HCT116 (cell line): ENCODE data around the gene DHDH. TPM values are rescaled to one million over a fixed set of nuclear protein-coding genes. Genes with fewer than 3 reads are reported as not detected.
A peak's percentile ranks its signal among the peaks of the same experiment; 100 is the strongest.

Experiments
- ATAC-seq: fragments of 200-7000 bp; cut with Tn5 transposase; 2 replicates; pipeline ENCODE4 v1.9.1; 2020; ENCODE audit warnings: mild to moderate bottlenecking, moderate library complexity
- BruUV-seq: library from RNA; stranded (reverse); fragments of 400-500 nt; replicated peaks from 2 replicates; lab custom pipeline; 2021; lab: Mats Ljungman, UMichigan
- CTCF ChIA-PET: fragments of 300-600 bp; sonication (Branson Sonifier 250); formaldehyde crosslinking; loops from one replicate; lab custom pipeline; 2021; ENCODE audit warnings: antibody characterized with exemption; lab: Charles Lee
- POLR2A ChIA-PET: fragments of 300-600, 350-600 bp; sonication (Branson Sonifier 250); formaldehyde crosslinking; loops from one replicate; lab custom pipeline; 2021; ENCODE audit warnings: antibody characterized with exemption; lab: Charles Lee
- RAD21 ChIA-PET, 2 experiments: fragments of 300-600 bp; sonication (Branson Sonifier 250); formaldehyde crosslinking; loops; one replicate each; lab custom pipeline; 2023; ENCODE audit warnings: low total read pairs in 2 of 2; ENCODE audit not compliant: uncharacterized antibody in 2 of 2, unreplicated experiment in 2 of 2, low non-redundant PET in 1 of 2; lab: Charles Lee
- DNase-seq: peaks from one replicate; pipeline ENCODE4 v3.0.0-alpha.2; 2010; ENCODE audit warnings: low read depth, low spot score
- H2AFZ ChIP-seq: fragments of 200-600 bp; shearing (Covaris generic), sonication (generic); 2 replicates; pipeline ENCODE4 v1.6.1; 2017; ENCODE audit warnings: low read depth, mixed run types, mixed read lengths, antibody characterized with exemption, low read length; ENCODE audit not compliant: poor library complexity, severe bottlenecking
- H3K27ac ChIP-seq: 2 replicates; pipeline ENCODE4 v1.5.1; 2012; ENCODE audit warnings: low read depth, low read length
- H3K27me3 ChIP-seq: fragments of 200-600 bp; sonication (generic); 2 replicates; pipeline ENCODE4 v1.6.1; 2016; ENCODE audit warnings: mixed run types, low read length, mixed read lengths; ENCODE audit not compliant: insufficient read depth
- H3K36me3 ChIP-seq, 2 experiments: fragments of 200-500 bp in 1 of 2; fragments of 200-600 bp in 1 of 2; sonication (Bioruptor generic) in 1 of 2; sonication (generic) in 1 of 2; 2 replicates each; pipeline versions ENCODE4 v1.5.1 to v1.6.1; 2014 to 2016; ENCODE audit warnings: low read length in 2 of 2, inconsistent platforms in 1 of 2, mixed read lengths in 1 of 2, mixed run types in 1 of 2; ENCODE audit not compliant: insufficient read depth in 2 of 2, control insufficient read depth in 1 of 2
- H3K4me1 ChIP-seq, 2 experiments: fragments of 200-600 bp in 1 of 2; sonication (generic) in 1 of 2; 2 replicates each; pipeline versions ENCODE4 v1.5.1 to v1.6.1; 2012 to 2017; ENCODE audit warnings: low read length in 2 of 2, inconsistent platforms in 1 of 2, mild to moderate bottlenecking in 1 of 2, mixed read lengths in 1 of 2, mixed run types in 1 of 2, moderate library complexity in 1 of 2; ENCODE audit not compliant: insufficient read depth in 2 of 2, control insufficient read depth in 1 of 2
- H3K4me2 ChIP-seq: fragments of 200-600 bp; sonication (generic); 2 replicates; pipeline ENCODE4 v1.6.1; 2017; ENCODE audit warnings: mixed run types, low read length, mixed read lengths
- H3K4me3 ChIP-seq, 2 experiments: fragments of 200-600 bp in 1 of 2; sonication (generic) in 1 of 2; replicated peaks in 1 of 2; 2 replicates each; pipeline ENCODE4 v1.5.1; 2011 to 2016; ENCODE audit warnings: low read length in 2 of 2, control low read depth in 1 of 2, low read depth in 1 of 2, mild to moderate bottlenecking in 1 of 2, mixed read lengths in 1 of 2, mixed run types in 1 of 2
- H3K79me2 ChIP-seq: fragments of 200-600 bp; sonication (generic); 2 replicates; pipeline ENCODE4 v1.6.1; 2017; ENCODE audit warnings: mild to moderate bottlenecking, mixed run types, low read length, moderate library complexity, mixed read lengths; ENCODE audit not compliant: insufficient read depth
- H3K9ac ChIP-seq: fragments of 200-600 bp; sonication (generic); 2 replicates; pipeline ENCODE4 v1.6.1; 2016; ENCODE audit warnings: low read length, mixed read lengths
- H3K9me2 ChIP-seq: fragments of 200-600 bp; sonication (generic), shearing (Covaris generic); 2 replicates; pipeline ENCODE4 v1.6.1; 2017; ENCODE audit warnings: mixed run types, mild to moderate bottlenecking, moderate library complexity; ENCODE audit not compliant: insufficient read depth
- H3K9me3 ChIP-seq, 2 experiments: fragments of 200-500 bp in 1 of 2; fragments of 200-600 bp in 1 of 2; sonication (Bioruptor generic) in 1 of 2; sonication (generic) in 1 of 2; 2 replicates each; pipeline ENCODE4 v1.6.1; 2014 to 2017; ENCODE audit warnings: low read length in 2 of 2, mixed read lengths in 2 of 2, inconsistent platforms in 1 of 2, low read depth in 1 of 2, mild to moderate bottlenecking in 1 of 2, mixed run types in 1 of 2, moderate library complexity in 1 of 2; ENCODE audit not compliant: control insufficient read depth in 1 of 2, insufficient read depth in 1 of 2
- H4K20me1 ChIP-seq: fragments of 200-600 bp; sonication (generic), shearing (Covaris generic); 2 replicates; pipeline ENCODE4 v1.6.1; 2017; ENCODE audit warnings: mixed run types, mild to moderate bottlenecking, moderate library complexity; ENCODE audit not compliant: insufficient read depth
- ATF3 ChIP-seq: IDR thresholded peaks from 2 replicates; pipeline ENCODE4 v1.6.1; 2012
- CBX3 ChIP-seq: IDR thresholded peaks from 2 replicates; pipeline ENCODE4 v1.6.1; 2012; ENCODE audit warnings: low read depth
- CEBPB ChIP-seq: IDR thresholded peaks from 2 replicates; pipeline ENCODE4 v1.6.1; 2012; ENCODE audit warnings: low read depth
- EGR1 ChIP-seq: IDR thresholded peaks from 2 replicates; pipeline ENCODE4 v1.6.1; 2012; ENCODE audit warnings: low read depth
- EZH2 ChIP-seq: fragments of 200-600 bp; sonication (generic); IDR thresholded peaks from 2 replicates; pipeline ENCODE4 v1.6.1; 2017; ENCODE audit warnings: antibody characterized with exemption, mixed run types
- EZH2phosphoT487 ChIP-seq: fragments of 200-600 bp; IDR thresholded peaks from 2 replicates; pipeline ENCODE4 v1.6.1; 2018; ENCODE audit warnings: antibody characterized with exemption, borderline replicate concordance
- JUND ChIP-seq: IDR thresholded peaks from 2 replicates; pipeline ENCODE4 v1.6.1; 2012
- MAX ChIP-seq: IDR thresholded peaks from 2 replicates; pipeline ENCODE4 v1.6.1; 2012
- POLR2A ChIP-seq: IDR thresholded peaks from 2 replicates; pipeline ENCODE4 v1.7.0; 2011; ENCODE audit warnings: borderline replicate concordance; ENCODE audit not compliant: insufficient read depth, insufficient read length; ENCODE audit errors: extremely low read depth
- RAD21 ChIP-seq: IDR thresholded peaks from 2 replicates; pipeline ENCODE4 v1.6.1; 2012; ENCODE audit warnings: low read depth, mild to moderate bottlenecking
- SIN3A ChIP-seq: IDR thresholded peaks from 2 replicates; pipeline ENCODE4 v1.6.1; 2012; ENCODE audit warnings: low read depth
- SP1 ChIP-seq: IDR thresholded peaks from 2 replicates; pipeline ENCODE4 v1.6.1; 2012; ENCODE audit warnings: low read depth
- intact Hi-C: fragments of 100-400 bp; cut with micrococcal nuclease; formaldehyde crosslinking; loops from 2 replicates; pipeline ENCODE4 v1.10.0; 2022
- total RNA-seq: library from RNA; stranded (reverse); gene quantifications from one replicate; pipeline ENCODE4 v1.2.1, GENCODE V29; 2021; ENCODE audit not compliant: unreplicated experiment
- TF ChIP-seq, protein P1 (sequence below): IDR thresholded peaks from 2 replicates; pipeline ENCODE4 v1.6.1; 2012; ENCODE audit warnings: low read depth

The DHDH gene
- total RNA-seq, 1 experiment from 2014 or later = 8.6 TPM

- Histone ChIP-seq H3K4me1 (peaks cover 19 to 46% of the 10 kb centered on the region in 2 experiments), H3K79me2 (peaks cover 16% of the 10 kb centered on the region), H3K27me3 (no peaks in the 10 kb centered on the region), H3K9ac (no peak overlapping the region), H2AFZ (no peak overlapping the region), H3K4me3 (peak overlapping the region in 1 of 2 experiments; percentile 84; a peak in 1 of 4 replicates), H3K4me2 (peak overlapping the region; percentile 83; the same call in 1 of the 2 replicates), H4K20me1 (peaks cover 9% of the 10 kb centered on the region; the same call in 1 of the 2 replicates), H3K36me3 (peaks cover 3 to 26% of the 10 kb centered on the region in 2 experiments; a peak in 3 of 4 replicates), H3K9me2 (no peaks in the 10 kb centered on the region), H3K9me3 (no peaks in the 10 kb centered on the region), H3K27ac (peak overlapping the region; percentile 75)
- TF ChIP-seq SIN3A (0 out of 2 replicates have a peak, but pooled peaks have one; percentile 5), SP1 (no peak; the same call in 1 of the 2 replicates), POLR2A (no peak), JUND (peak; percentile 41; the same call in 1 of the 2 replicates), CEBPB (no peak), EZH2phosphoT487 (no peak), EZH2 (no peak), MAX (peak; percentile 53; the same call in 1 of the 2 replicates), RAD21 (no peak), CBX3 (peak; percentile 48; the same call in 1 of the 2 replicates), EGR1 (no peak), ATF3 (no peak)
- TF ChIP-seq, protein P1, sequence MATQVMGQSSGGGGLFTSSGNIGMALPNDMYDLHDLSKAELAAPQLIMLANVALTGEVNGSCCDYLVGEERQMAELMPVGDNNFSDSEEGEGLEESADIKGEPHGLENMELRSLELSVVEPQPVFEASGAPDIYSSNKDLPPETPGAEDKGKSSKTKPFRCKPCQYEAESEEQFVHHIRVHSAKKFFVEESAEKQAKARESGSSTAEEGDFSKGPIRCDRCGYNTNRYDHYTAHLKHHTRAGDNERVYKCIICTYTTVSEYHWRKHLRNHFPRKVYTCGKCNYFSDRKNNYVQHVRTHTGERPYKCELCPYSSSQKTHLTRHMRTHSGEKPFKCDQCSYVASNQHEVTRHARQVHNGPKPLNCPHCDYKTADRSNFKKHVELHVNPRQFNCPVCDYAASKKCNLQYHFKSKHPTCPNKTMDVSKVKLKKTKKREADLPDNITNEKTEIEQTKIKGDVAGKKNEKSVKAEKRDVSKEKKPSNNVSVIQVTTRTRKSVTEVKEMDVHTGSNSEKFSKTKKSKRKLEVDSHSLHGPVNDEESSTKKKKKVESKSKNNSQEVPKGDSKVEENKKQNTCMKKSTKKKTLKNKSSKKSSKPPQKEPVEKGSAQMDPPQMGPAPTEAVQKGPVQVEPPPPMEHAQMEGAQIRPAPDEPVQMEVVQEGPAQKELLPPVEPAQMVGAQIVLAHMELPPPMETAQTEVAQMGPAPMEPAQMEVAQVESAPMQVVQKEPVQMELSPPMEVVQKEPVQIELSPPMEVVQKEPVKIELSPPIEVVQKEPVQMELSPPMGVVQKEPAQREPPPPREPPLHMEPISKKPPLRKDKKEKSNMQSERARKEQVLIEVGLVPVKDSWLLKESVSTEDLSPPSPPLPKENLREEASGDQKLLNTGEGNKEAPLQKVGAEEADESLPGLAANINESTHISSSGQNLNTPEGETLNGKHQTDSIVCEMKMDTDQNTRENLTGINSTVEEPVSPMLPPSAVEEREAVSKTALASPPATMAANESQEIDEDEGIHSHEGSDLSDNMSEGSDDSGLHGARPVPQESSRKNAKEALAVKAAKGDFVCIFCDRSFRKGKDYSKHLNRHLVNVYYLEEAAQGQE = no peak
- RAD21 ChIA-PET = interaction anchor here in 1 of 2 experiments (0.7 kb wide), 1 partner anchor 31 kb away, joined by 3 read pairs; no protein-coding TSS in a partner anchor
- intact Hi-C loops = loop anchor here (5.0 kb wide), 1 partner anchor 95 kb away; the partner anchor contains the start of gene PPP1R15A
- BruUV-seq = no TSS peak
- ATAC-seq = no peak
- POLR2A ChIA-PET = interaction anchor here (0.6 to 2.4 kb wide), 10 partner anchors 9 to 216 kb away, joined by 3 to 7 read pairs (median 3); partner anchors contain the start of genes GYS1, PPP1R15A and RUVBL2
- CTCF ChIA-PET = interaction anchor here (1.2 kb wide), 1 partner anchor 125 kb away, joined by 4 read pairs; no protein-coding TSS in a partner anchor
- DNase-seq = no peak
These were observed 34.1 kb downstream of the DHDH start for GRCh38 chr19:48967346-48968178.
